HG03045 (cell line): ENCODE measurements around the gene UBE3C.
A peak's percentile ranks its signal among the peaks of the same experiment; 100 is the strongest.
"Not testable (repeated sequence)": the region's sequence is repeated elsewhere in the genome, so short reads cannot be mapped to it uniquely, and the experiment has no call there.

Source experiments
- ATAC-seq: cut with Tn5 transposase; IDR thresholded peaks from one replicate; pipeline ENCODE4 v1.9.1; 2021; ENCODE audit warnings: mild to moderate bottlenecking, moderate library complexity; ENCODE audit not compliant: unreplicated experiment

Gene UBE3C

DNA sequence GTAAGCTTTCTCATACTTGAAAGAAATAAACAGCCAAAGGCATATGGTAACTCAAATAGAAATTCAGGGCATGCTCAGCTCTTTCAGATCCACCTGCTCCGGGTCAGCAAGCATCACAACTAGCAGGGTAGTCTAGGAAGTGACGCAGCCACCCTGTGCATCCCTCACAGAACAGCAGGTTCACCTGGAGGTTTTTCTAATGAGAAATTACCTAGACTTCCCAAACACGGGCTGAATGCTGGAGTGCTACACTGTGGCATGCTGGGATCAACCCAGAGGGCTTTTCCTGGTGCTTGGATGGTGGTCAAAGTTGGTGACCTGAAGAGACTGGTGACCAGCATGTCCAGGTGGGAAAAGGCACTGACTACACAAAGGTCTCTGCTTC, 131.3 kb downstream of the UBE3C start:
- no peak for ATAC-seq

DNA sequence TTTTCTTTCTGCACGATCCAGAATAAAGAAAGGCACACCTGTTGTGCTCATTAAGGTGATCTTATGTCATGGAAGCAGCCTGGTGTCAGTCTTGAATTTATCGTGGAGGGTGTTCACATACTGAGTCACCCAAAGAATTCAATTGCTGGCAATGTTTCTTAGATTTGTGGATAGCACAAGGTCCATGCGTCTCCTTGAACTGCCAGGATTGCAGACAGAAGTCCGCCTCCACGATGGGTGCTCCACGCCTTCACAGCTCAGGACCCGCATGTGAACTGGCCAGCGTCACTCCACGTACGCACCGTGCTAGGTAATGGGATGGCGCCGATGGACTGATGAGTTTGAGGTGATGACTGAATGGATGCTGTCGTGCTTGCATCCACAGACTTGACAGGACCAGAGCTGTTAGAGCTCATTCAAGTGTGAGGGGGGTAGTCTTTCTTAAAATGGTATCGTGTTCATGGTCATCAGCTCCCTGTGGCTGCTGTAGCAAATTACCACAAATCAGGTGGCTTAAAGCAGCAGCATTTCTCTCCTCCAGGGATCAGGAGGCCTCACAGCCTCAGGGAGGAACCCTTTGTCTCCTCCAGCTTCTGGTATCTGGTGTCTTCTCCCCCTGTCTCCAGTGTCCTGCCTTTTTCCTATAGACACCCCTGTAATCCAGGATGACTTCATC, 132.7 kb downstream of the UBE3C start:
- no peak for ATAC-seq

DNA sequence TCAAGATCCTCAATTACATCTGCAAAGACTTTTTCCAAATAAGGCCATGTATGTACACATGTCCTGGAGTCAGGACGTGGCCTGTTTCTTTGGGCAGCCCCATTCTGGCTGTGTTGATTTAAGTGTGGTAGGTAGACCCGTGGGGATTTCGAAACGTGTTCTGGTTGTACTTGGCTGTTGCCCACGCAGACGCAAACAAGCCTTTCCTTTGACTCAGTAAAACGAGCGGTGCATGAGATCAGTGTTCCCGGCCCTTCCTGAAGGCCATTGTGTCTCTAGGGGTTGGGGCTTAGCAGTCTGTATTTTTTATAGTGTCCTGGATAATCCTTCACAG, 133.2 kb downstream of the UBE3C start:
- ATAC-seq, result no peak

DNA sequence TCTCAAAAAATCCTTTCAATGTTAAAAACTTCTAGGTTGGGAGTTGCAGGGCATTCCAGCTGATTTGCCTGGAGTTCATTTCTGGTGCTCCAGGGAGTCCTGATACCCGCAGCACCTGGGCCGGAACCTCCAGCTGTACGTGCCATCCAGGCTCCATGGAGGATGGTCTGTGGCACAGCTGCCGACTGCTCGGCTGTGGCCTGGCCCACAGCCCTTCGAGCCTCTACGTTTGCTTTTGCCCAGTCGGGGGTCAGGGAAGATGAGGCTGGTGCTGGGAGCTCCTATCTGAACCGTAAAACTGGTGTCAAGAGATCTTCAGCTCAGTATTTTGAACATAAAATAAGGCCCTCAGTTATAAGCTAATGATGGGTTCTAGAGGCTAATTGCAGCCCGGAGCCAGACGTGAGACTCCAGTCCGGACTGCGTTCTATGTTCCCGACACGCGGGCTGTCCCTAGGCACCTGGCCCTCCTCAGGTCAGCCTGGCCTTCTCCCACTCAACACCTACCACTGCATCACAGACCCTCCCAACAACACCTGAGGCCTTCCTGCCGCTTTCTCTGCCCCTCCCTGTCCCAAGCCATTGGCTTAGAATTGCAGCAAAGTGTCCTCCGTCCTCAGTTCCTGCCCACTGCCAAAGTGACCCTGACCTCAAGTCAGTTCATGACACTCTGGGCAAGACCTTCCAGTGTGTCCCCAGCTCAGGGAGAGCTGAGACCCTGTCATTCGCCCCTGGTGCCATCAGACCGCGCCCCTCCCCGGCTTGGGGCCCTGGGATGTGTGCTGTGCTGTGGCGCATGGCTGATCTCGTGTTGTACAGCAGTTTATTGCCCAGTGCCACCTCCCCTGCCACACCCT, 133.9 kb downstream of the UBE3C start:
- no peak for ATAC-seq

DNA sequence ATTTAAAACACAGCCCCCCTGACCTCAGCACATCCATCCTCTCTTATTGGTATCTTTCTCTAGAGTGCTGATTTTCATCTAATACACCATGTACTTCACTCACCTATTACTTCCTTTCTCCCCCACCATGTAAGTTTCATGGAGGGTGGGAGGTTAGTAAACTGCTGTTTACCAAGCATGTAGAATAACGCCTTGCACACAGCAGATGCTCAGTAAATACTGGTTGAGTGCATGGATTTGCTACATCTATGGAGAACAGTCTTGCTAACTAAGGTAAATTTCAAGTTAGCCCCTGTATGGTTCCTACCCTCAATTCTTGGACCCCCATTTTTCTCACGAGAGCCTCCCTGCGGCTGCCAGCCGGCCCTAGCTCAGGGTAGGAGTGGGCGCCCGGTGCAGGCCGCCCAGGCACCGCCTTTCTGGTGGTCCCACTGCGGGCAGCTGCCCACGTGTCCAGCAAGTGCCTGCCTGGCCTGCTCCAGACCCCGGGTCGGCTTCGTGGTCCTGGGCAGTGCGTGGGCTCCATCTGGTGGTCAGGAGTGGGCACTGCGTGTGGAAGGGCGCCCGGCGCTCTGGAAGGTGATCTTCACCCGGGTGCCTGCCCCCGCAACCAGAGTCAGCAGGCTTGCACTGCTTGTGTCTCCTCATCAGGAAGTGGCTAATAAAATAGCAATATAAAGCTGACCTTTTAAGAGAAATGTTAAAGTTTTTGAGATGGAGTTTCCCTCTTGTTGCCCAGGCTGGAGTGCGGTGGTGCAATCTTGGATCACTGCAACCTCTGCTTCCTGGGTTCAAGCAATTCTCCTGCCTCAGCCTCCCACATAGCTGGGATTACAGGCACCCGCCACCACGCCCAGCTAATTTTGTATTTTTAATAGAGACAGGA, 134.7 kb downstream of the UBE3C start:
- ATAC-seq, result peak; percentile 68

DNA sequence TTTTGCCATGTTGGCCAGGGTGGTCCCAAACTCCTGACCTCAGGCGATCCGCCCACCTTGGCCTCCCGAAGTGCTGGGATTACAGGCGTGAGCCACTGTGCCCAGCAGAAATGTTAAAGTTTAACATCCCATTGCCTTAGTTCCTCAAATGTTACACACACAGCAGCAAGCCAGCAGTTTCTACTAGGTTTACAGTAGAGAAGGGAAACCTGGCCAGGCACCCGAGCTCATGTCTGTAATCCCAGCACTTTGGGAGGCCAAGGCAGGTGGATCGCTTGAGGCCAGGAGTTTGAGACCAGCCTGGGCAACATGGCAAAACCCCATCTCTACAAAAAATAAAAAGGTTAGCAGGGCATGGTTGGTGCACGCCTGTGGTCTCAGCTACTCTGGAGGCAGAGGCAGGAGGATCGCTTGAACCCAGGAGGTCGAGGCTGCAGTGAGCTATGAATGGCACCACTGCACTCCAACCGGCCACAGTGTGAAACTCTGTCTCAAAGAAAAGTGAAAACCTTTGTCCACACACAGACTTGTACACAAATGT, 135.4 kb downstream of the UBE3C start:
- ATAC-seq, result not testable (repeated sequence)

DNA sequence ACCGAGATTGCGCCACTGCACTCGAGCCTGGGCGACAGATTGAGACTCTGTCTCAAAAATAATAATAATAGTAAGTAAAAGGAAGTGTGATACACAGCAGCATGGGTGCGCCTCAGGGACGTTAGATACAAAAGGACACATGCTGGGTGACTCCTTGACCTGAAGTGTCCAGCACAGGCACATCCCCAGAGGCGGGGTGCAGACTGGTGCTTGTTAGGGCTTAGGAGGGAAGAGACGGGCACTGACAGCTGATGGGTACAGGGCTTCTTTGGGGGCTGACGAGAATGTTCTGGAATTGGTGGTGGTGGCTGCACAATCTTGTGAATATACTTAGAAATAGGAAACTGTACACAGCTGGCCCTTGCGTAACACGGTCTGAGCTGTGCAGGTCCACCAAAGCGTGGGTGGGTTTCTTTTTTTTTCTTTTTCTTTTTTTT, 136.3 kb downstream of the UBE3C start:
- no peak for ATAC-seq

DNA sequence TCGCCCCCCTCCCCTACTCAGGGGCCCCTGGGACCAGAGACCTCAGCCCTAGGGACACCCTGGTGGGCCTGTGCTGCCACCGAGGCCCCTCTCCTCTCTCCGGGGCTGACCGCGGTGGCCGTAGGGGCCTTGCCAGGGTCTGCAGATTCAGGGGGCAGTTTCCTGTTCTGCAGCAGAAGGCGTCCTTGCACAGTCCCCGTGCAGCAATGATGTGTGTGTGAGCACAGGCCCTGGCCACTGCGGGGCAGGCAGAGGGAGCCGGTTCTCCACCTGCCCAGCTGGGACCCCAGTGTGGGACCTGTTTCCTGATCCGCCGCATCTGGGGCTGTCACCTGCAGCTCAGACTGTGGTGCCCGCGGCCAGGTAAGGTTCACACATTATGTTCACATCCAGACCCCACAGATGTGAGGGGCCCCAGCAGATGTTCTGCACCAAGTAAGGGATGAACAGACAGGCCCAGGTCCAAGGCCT, 137.4 kb downstream of the UBE3C start:
- ATAC-seq, result no peak

DNA sequence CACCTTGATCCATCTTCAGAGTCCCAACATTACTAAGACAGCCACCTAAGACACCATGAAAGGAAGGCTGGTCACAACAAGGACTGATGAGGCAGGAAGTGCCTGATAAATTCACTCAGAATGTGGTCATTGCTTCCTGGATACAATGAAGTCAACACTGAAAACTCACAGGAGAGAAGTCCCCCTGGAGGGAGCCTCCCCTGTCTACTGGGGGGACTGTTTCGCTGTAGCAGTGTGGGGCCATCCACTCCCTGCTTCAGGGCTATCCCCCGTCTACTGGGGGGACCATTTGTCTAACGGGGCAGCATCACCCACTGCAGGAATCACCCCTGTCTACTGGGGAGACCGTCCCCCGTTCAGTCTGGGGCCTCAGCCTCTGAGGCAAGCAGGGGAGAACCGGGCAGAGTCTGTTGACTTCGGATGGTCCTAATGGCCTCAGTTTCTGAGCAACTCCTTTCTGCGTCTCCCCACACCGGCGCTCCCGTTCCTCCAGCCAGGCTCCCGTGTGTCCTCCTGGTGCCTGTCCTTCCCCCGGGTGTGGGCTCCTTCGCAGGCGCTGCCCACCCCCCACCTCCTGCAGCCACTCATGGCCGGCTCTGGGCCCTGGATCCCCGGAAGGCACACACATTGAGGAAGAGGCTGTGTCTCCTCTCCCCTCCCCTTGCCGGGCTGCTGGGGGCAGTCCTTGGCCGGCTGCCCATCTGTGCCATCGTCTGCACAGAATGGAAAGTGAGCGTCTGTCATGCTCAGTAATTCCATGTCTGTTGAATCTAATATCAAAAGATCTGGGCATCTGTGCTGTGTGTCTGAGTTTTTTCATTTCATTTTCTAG, 138.2 kb downstream of the UBE3C start:
- ATAC-seq, result no peak

DNA sequence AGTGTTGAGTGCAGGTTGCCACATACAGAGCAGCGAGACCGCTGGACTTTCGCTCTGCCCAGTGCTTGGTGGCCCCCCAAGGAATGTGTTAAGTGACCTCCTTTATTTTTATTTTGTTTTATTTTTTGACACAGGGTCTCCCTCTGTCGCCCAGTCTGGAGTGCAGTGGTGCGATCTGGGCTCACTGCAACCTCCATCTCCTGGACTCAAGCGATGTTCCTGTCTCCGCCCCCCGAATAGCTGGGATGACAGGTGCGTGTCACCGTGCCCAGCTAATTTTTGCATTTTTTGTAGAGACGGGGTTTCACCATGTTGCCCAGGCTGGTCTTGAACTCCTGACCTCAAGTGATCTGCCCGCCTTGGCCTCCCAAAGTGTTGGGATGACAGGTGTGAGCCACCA, 138.8 kb downstream of the UBE3C start:
- not testable (repeated sequence) for ATAC-seq

DNA sequence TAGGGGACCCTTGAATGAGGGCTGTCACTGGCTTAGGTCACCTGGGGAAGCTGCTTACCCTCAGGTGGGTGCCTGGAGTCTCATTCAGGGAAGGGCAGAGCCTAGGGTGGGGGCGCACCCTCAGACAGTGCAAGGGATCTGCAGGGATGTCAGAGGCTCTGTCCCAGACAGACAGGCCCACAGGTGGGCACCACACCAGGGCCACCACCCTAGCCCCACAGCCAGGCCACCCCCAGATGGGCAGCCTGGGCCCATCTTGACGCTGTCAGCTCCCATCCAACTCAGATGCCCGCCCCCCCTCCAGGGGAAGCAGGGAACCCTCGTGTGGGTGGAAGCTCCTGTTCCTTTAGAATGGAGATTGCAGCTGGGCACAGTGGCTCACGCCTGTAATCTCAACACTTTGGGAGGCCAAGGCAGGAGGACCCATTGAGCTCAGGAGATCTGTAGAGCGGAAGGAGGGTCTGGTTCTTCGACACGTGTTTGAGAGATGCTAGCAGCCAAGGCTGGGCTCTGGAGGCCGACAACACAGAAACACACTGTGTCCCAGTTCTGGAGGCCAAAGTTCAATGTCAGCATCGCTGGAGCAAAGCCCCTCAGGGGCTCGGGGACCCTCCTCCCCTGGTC, 139.6 kb downstream of the UBE3C start:
- no peak for ATAC-seq

DNA sequence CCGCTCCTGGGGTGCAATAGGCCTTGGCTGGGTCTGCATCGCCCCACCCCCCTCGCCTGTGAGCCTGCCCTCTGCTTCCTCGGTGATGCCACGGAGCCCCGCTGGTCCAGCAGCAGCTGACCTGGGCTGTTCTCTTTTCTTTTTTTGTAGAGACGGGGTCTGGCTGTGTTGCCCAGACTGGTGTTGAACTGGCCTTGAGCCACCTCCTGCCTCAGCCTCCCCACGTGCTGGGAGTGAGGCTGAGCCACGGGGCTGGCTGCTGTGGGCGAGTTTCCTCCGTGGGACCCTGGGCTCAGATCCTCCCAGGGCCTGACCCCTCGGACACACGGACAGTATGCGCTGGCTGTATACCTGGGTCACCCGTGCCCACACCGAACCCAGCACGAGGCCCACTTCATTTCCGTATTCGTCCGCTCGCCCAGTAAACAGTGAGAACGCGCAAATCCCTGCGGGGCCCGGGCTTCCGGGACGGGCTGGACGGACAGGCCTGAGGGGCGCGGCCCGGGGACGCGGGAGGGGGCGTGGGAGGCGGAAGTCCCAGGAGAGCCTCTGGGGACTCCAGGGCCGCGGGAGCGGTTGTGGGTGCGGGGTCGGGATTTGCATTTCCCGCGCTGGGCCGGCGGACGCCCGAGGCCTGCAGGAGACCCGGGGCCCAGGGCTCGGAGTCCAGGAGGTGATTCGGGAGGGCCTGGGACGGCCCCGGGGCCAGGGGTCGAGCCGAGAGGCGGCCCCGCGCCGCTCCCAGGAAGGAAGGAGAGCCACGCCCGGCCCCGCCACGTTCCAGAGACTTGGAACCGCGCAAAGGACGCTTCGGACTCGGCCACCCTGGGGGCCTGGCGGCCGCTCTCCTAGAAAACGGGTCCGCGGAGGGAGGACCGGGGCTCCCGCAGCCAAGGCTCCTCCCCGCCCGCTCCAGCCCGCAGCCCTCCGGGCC, 140.3 kb downstream of the UBE3C start:
- no peak for ATAC-seq

DNA sequence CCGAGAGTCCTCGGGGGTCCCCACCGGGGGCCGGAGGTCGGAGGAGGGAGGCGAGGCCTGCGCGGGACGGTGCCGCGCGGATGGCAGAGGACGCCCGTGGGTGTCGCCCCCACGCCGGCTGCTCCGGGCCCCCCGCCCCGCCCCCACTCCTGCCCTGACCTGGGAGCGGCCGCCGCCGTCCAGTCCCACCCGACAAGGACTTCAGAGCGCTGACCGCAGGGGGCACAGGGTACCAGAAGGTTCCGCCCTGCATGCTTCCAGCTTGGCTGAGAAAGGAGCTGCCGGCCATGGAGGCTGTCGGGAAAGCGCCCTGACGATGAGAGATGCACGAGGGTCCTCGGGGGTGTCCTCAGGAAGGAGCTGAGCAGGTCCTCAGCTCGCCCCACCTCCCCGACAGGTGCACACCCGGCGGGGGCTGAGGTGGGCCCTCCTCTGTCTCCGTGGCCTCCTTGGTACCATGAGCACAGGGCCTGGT, 141.1 kb downstream of the UBE3C start:
- ATAC-seq, result no peak

DNA sequence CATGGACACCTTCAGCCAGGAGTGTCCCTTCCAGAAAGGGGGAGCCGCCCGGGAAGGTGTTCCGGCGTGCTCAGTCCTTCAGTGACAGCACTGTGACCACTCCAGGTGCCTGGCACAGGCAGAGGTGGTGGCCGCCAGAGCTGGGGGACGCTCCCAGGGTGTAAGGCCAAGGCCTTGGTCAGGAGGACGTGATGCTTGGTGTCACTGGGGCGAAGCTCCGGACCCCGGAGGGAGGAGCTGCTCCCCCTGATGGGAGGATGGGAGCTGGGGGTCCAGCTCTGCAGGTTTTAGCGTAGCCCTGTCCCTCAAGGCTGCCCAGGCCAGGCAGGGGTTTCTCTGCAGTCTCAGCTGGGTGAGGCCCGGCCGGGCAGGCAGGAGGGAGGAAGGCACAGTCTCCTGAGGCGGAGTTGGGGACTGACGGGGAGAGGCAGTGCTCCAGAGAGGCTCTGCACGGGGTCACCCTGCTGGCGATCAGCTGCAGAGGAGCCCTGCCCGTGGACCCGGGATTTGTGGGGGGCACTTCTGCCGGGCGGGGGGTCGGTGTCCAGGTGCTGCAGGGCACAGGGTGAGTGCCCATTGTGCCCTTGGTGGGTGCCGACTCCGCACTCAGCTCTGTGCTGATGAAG, 141.6 kb downstream of the UBE3C start:
- no peak for ATAC-seq

DNA sequence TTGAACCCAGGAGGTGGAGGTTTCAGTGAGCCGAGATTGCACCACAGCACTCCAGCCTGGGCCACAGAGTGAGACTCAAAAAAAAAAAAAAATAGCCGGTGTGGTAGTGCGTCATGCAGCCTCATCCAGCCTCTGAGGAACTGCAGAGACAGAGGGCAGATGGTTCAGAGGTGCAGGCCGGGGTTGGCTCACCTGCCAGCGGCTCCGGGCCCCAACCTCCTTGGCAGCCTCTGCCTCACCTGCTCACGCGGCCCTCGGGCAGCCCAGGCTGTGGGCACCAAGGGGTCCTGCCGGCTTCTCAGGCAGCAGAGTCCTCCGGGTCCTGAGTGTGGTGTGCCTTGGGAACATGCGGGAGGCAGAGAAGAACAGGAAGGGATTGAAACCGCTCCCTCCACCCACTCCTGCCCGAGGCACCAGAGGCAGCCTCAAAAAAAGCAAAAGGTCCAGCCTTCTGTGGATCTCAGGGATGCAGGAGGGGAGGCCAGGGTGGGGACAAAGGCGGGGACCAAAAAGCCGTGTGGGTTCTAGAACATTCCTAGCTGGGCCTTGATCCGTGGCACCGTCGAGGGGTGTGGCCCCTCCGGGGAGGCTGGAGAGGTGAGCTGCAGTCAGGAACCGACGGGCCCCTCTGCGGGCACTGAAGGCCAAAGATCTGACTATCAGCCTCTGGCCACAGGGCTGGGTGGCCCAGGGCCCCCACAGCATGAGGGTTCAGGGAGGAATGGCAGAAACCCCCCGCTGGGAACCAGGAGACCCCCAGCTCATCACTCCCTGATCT, 142.7 kb downstream of the UBE3C start:
- ATAC-seq, result no peak

DNA sequence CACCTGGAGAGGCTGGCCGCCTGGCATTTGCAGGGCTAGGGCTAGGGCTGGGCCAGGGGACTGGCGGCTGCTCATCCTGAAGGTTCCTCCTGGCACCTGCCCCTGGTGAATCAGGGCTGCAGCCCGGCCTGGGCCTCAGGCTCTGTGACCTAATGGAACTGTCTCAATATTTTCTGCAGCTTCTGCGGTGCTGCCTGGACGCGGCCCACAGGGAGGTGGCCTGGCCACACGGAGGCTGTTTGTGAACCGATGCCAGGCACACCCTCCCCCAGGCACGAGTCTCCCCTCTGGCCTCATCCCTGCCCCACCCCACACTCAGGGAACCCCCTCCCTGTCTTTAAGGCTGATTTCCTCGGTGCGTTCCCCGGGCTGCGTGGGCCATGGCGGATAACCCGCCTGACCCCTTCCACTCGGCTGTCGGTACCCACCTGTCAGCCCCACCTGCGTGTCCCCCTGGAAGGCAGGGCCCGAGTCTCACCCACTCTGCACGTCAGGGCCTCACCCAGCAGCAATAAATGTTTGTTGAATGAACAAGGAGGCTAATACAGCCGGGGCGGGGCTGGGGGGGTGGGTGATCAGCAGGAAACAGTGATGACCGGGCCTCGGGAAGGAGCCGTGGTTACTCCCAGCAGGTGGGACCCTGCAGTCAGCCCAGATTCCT, 143.5 kb downstream of the UBE3C start:
- ATAC-seq, result no peak
